CD4-positive, alpha-beta T cell (primary cell): ENCODE results near the gene ZNF488. TPM values are rescaled to one million over a fixed set of nuclear protein-coding genes. Genes with fewer than 3 reads are reported as not detected.

ENCODE experiments used
- ATAC-seq: fragments of 200-7000 bp; cut with Tn5 transposase; one replicate; pipeline ENCODE4 v1.10.0; 2022; ENCODE audit warnings: mild to moderate bottlenecking; ENCODE audit not compliant: poor library complexity
- CTCF ChIA-PET: fragments of 350-600 bp; sonication (Branson Sonifier 250); formaldehyde crosslinking; loops from one replicate; lab custom pipeline; 2021; ENCODE audit warnings: antibody characterized with exemption, inconsistent platforms; lab: Charles Lee
- POLR2A ChIA-PET: fragments of 350-600 bp; sonication (Branson Sonifier 250); formaldehyde crosslinking; loops from one replicate; lab custom pipeline; 2021; ENCODE audit warnings: antibody characterized with exemption, inconsistent platforms; lab: Charles Lee
- DNase-seq, 14 experiments: peaks; one replicate each; pipeline ENCODE4 v3.0.0-alpha.2; 2013 to 2020; ENCODE audit warnings: mixed read lengths in 2 of 14
- H3K27ac ChIP-seq, 2 donors: one replicate each; pipeline versions ENCODE4 v1.5.1 to v1.7.0; 2013; ENCODE audit warnings: low read length in 2 of 2, low read depth in 1 of 2, mild to moderate bottlenecking in 1 of 2
- H3K27me3 ChIP-seq, 2 experiments: 1 replicate in 1 of 2; 2 replicates in 1 of 2; pipeline versions ENCODE4 v1.6.1 to v1.7.0; 2013; ENCODE audit warnings: low read length in 2 of 2, control low read depth in 1 of 2, mild to moderate bottlenecking in 1 of 2, moderate library complexity in 1 of 2; ENCODE audit not compliant: insufficient read depth in 2 of 2, control insufficient read depth in 1 of 2
- H3K36me3 ChIP-seq: one replicate; pipeline ENCODE4 v1.6.1; 2013; ENCODE audit warnings: low read length, control low read depth; ENCODE audit not compliant: insufficient read depth
- H3K4me1 ChIP-seq: one replicate; pipeline ENCODE4 v1.6.1; 2013; ENCODE audit warnings: low read length, control low read depth; ENCODE audit not compliant: insufficient read depth
- H3K4me3 ChIP-seq: one replicate; pipeline ENCODE4 v1.5.1; 2013; ENCODE audit warnings: mild to moderate bottlenecking, low read length, moderate library complexity
- H3K9me3 ChIP-seq, 2 experiments: 1 replicate in 1 of 2; 2 replicates in 1 of 2; pipeline versions ENCODE4 v1.6.1 to v1.7.0; 2013; ENCODE audit warnings: low read length in 2 of 2, mild to moderate bottlenecking in 2 of 2, control low read depth in 1 of 2, moderate library complexity in 1 of 2; ENCODE audit not compliant: control insufficient read depth in 1 of 2, insufficient read depth in 1 of 2
- H3K27ac Mint-ChIP-seq: one replicate; pipeline ENCODE4 v1.8.0; 2020; ENCODE audit warnings: mixed read lengths
- H3K27me3 Mint-ChIP-seq: one replicate; pipeline ENCODE4 v1.8.0; 2021; ENCODE audit warnings: mixed read lengths
- H3K36me3 Mint-ChIP-seq: one replicate; pipeline ENCODE4 v1.8.0; 2021; ENCODE audit warnings: low read depth, mixed read lengths
- H3K4me1 Mint-ChIP-seq: one replicate; pipeline ENCODE4 v1.8.0; 2021; ENCODE audit warnings: low read depth, mixed read lengths
- H3K4me3 Mint-ChIP-seq: one replicate; pipeline ENCODE4 v1.8.0; 2020; ENCODE audit warnings: mild to moderate bottlenecking, mixed read lengths
- H3K9me3 Mint-ChIP-seq: one replicate; pipeline ENCODE4 v1.8.0; 2020; ENCODE audit warnings: mixed read lengths
- intact Hi-C, 2 experiments: fragments of 100-400 bp; cut with DNase I in 1 of 2; cut with micrococcal nuclease in 1 of 2; formaldehyde crosslinking; loops; one replicate each; pipeline versions ENCODE4 v1.15.1 to v1.9.0; 2023 to 2025; cut with DNase I, micrococcal nuclease
- total RNA-seq, 174 experiments: library from RNA in 2 of 174; stranded (reverse) in 2 of 174; gene quantifications; one replicate each; pipeline ENCODE4 v1.2.3 and lab custom pipeline; 2021 to 2026
- TF ChIP-seq, protein P1 (sequence below): fragments of 200-600 bp; IDR thresholded peaks from one replicate; pipeline ENCODE4 v1.8.0; 2022; ENCODE audit warnings: antibody characterized with exemption, mild to moderate bottlenecking

Gene ZNF488
- total RNA-seq, 2 experiments from 2014 or later = not detected

DNA sequence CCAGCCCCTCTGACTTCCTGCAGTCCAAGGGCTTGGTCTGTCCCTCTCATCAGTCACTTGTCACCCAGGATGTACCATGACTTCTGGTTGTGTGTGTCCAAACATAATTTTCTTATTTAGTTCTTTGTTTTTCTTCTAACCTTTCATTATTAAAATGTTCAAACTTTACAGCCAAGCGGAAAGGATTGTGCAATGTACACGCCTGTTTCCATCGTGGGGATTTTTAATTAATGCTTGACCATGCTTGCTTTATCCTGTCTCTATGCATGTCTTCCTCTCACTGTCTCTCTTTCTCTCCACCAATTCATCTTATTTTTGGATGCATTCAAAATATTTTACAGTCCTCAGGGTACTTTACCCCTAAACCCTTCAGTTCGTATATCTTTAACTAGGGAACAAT, 26.2 kb upstream of the ZNF488 start:
- ATAC-seq (no peak), DNase-seq (no peak)
- Mint-ChIP-seq H3K4me1 (no peaks in the 10 kb centered on the region), H3K4me3 (no peak overlapping the region), H3K36me3 (no peaks in the 10 kb centered on the region), H3K9me3 (no peaks in the 10 kb centered on the region), H3K27me3 (no peaks in the 10 kb centered on the region), H3K27ac (no peak overlapping the region)
- ChIA-PET POLR2A (no interaction called here), CTCF (no interaction called here)
- intact Hi-C loops = no loop called here
- Histone ChIP-seq H3K27ac (no peak overlapping the region), H3K9me3 (no peaks in the 10 kb centered on the region), H3K4me3 (no peak overlapping the region), H3K4me1 (no peaks in the 10 kb centered on the region), H3K27me3 (no peaks in the 10 kb centered on the region), H3K36me3 (no peaks in the 10 kb centered on the region)
- TF ChIP-seq, protein P1, sequence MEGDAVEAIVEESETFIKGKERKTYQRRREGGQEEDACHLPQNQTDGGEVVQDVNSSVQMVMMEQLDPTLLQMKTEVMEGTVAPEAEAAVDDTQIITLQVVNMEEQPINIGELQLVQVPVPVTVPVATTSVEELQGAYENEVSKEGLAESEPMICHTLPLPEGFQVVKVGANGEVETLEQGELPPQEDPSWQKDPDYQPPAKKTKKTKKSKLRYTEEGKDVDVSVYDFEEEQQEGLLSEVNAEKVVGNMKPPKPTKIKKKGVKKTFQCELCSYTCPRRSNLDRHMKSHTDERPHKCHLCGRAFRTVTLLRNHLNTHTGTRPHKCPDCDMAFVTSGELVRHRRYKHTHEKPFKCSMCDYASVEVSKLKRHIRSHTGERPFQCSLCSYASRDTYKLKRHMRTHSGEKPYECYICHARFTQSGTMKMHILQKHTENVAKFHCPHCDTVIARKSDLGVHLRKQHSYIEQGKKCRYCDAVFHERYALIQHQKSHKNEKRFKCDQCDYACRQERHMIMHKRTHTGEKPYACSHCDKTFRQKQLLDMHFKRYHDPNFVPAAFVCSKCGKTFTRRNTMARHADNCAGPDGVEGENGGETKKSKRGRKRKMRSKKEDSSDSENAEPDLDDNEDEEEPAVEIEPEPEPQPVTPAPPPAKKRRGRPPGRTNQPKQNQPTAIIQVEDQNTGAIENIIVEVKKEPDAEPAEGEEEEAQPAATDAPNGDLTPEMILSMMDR = no peak

DNA sequence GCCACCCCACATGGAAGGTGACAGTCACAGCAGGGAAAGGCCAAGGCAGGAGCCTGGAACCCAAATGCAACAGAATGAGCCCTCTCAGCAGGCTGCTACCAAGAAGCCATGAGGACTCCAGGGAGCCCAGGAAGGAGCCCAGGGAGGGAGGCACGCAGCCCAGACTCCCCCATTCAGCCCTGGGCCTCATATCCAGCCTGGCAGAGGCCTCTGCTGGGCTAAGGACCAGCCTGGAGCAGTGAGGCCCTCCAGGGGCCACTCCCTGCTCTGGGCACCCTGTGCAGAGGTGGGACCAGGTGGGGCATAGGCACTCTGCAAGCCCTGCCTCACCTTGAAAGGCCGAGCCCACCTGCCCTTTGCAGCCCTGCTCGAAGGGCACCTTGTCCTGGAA, 25.8 kb upstream of the ZNF488 start:
- Mint-ChIP-seq H3K4me1 (no peaks in the 10 kb centered on the region), H3K36me3 (no peaks in the 10 kb centered on the region), H3K9me3 (no peaks in the 10 kb centered on the region), H3K4me3 (no peak overlapping the region), H3K27me3 (no peaks in the 10 kb centered on the region), H3K27ac (no peak overlapping the region)
- Histone ChIP-seq H3K4me3 (no peak overlapping the region), H3K27ac (no peak overlapping the region), H3K27me3 (no peaks in the 10 kb centered on the region), H3K36me3 (no peaks in the 10 kb centered on the region), H3K9me3 (no peaks in the 10 kb centered on the region), H3K4me1 (no peaks in the 10 kb centered on the region)
- CTCF ChIA-PET = no interaction called here
- POLR2A ChIA-PET = no interaction called here
- ATAC-seq (no peak), DNase-seq (no peak)
- intact Hi-C loops = no loop called here
- TF ChIP-seq, protein P1 = no peak

DNA sequence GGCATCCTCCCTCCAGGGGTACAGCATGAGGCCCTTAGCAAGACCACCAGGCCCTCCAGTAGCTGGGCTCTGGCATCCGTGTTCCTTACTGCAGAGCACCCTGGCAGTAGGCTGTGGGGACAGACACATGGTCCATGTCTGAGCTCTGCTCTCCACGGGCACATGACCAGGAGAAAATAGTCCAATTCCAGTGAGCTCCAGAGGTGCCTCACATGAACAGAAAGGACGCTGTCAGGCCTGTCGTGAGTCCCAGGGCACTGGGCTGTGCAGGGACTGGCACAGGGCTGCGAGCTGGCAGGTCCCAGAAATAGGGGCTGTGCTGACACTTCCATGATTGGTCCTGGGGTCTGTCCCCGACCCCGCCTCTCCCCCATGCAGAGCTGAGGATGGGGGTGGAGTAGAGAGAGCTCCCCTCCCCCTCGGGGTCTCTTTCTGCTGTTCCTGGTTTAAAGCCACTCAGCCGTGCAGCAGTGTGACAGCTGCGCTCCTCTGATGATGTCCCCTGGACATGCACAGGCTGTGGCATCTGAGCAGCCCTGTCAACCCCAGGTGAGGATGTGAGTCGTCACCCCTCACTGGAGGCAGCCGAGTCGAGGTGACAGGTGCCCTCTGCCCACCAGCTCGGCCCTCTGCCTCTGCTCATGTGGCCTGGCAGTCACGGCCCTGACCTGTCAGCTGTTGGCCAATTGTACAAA, 25.2 kb upstream of the ZNF488 start:
- H3K27me3 Mint-ChIP-seq = no peaks in the 10 kb centered on the region
- ChIA-PET POLR2A (no interaction called here), CTCF (no interaction called here)
- TF ChIP-seq, protein P1 = no peak
- H3K4me1 Mint-ChIP-seq = no peaks in the 10 kb centered on the region
- H3K4me3 Mint-ChIP-seq = no peak overlapping the region
- no peak for DNase-seq
- no peaks in the 10 kb centered on the region for H3K27me3 ChIP-seq
- intact Hi-C loops = no loop called here
- H3K9me3 Mint-ChIP-seq = no peaks in the 10 kb centered on the region
- ATAC-seq = no peak
- H3K4me3 ChIP-seq = no peak overlapping the region
- H3K4me1 ChIP-seq = no peaks in the 10 kb centered on the region
- no peak overlapping the region for H3K27ac ChIP-seq
- no peak overlapping the region for H3K27ac Mint-ChIP-seq
- H3K36me3 Mint-ChIP-seq = no peaks in the 10 kb centered on the region
- peaks cover 0 to 5% of the 10 kb centered on the region in 2 experiments for H3K9me3 ChIP-seq
- H3K36me3 ChIP-seq = no peaks in the 10 kb centered on the region
